Epithelial cell of proximal tubule (primary cell): ENCODE results near the gene TAS2R13. TPM values are rescaled to one million over a fixed set of nuclear protein-coding genes. Genes with fewer than 3 reads are reported as not detected.
A peak's percentile ranks its signal among the peaks of the same experiment; 100 is the strongest.

Experiments used
- DNase-seq: peaks from one replicate; pipeline ENCODE4 v3.0.0-alpha.2; 2011; ENCODE audit warnings: low read depth
- H3K4me3 ChIP-seq: 2 replicates; pipeline ENCODE4 v1.5.1; 2011; ENCODE audit warnings: low read depth, mild to moderate bottlenecking, low read length
- CTCF ChIP-seq: conservative IDR thresholded peaks from 2 replicates; pipeline ENCODE4 v1.5.1; 2012; ENCODE audit warnings: low read depth, mild to moderate bottlenecking, low read length
- total RNA-seq: library from RNA; depleted of rRNA; stranded (reverse); fragments of >200 nt; gene quantifications from 2 replicates; pipeline ENCODE4 v1.2.3, GENCODE V29; 2015

TAS2R13 gene
- total RNA-seq: 0.29 and 1.6 TPM in 2 replicates

- no peak for TF ChIP-seq CTCF
Measured at GRCh38 chr12:10909462-10909861, at the start of gene TAS2R13. Gene TAS2R13, minus strand, starts transcription at chr12:10909562. Its CDS starts 264 bp downstream, at chr12:10909298.

GRCh38 chr12:10957741-10958140, 48.4 kb upstream of the TAS2R13 start:
- TF ChIP-seq CTCF: no peak
- no peak for DNase-seq
- H3K4me3 ChIP-seq: no peak overlapping the region

More at GRCh38 chr12:10909462-10909861, at the start of gene TAS2R13:
- no peak for DNase-seq
- no peak within 1 kb of the TSS for H3K4me3 ChIP-seq

- DNase-seq: no peak
- TF ChIP-seq CTCF: no peak
- H3K4me3 ChIP-seq: no peak overlapping the region
Measured at GRCh38 chr12:10956085-10956484, 46.7 kb upstream of the TAS2R13 start.

- no peak overlapping the region for H3K4me3 ChIP-seq
- no peak for TF ChIP-seq CTCF
- DNase-seq: no peak
Measured at GRCh38 chr12:10952645-10953044, 43.3 kb upstream of the TAS2R13 start.

GRCh38 chr12:10943167-10943566, 33.8 kb upstream of the TAS2R13 start:
- no peak overlapping the region for H3K4me3 ChIP-seq
- no peak for DNase-seq

GRCh38 chr12:10941916-10942607, 32.7 kb upstream of the TAS2R13 start:
- no peak overlapping the region for H3K4me3 ChIP-seq
- TF ChIP-seq CTCF: no peak
- peak; percentile 79 for DNase-seq

More at GRCh38 chr12:10943167-10943566, 33.8 kb upstream of the TAS2R13 start:
- no peak for TF ChIP-seq CTCF

- TF ChIP-seq CTCF: no peak
- no peak overlapping the region for H3K4me3 ChIP-seq
- no peak for DNase-seq
Measured at GRCh38 chr12:10941369-10941768, 32.0 kb upstream of the TAS2R13 start.
